Measurements from ENCODE around the gene FAM118B.

The FAM118B gene

DNA sequence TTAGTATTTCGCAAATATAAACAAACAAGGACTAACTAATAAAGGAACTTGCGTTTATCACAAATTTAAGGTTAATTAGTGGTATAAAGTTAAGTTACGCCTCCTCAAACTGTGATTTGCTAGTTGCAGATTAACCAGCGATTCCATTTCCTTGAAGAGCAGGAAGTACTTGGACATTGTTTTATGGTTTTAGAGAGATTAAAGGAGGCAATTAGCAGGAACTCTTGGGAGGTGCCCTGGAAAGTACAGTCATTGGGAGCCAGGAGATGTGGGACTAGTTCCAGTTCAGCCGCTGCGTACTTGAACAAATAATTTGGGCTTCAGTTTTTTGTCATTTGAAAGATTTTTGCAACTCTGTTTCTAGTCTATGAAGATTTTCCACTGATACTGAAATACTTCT is 3.3 kb downstream of the FAM118B start:
- Histone ChIP-seq H3K27ac (no peak overlapping the region), H3K79me2 (ENCODE audit: insufficient read depth, low read depth) (peaks cover 58% of the 10 kb centered on the region), H3K4me2 (no peak overlapping the region), H3K36me3 (ENCODE audit: insufficient read depth) (no peaks in the 10 kb centered on the region), H3K4me1 (ENCODE audit: low read depth, poor library complexity, severe bottlenecking) (peaks cover 76% of the 10 kb centered on the region), H3K27me3 (ENCODE audit: insufficient read depth, low read depth) (no peaks in the 10 kb centered on the region), H3K9ac (no peak overlapping the region), H3K4me3 (IDR thresholded peaks at IDR 0.05; ENCODE audit: insufficient read depth, low read depth, low read length) (no peak overlapping the region), H4K20me1 (ENCODE audit: insufficient read depth) (no peaks in the 10 kb centered on the region), H2AFZ (ENCODE audit: low read depth) (no peak overlapping the region)
- TF ChIP-seq, protein P1, sequence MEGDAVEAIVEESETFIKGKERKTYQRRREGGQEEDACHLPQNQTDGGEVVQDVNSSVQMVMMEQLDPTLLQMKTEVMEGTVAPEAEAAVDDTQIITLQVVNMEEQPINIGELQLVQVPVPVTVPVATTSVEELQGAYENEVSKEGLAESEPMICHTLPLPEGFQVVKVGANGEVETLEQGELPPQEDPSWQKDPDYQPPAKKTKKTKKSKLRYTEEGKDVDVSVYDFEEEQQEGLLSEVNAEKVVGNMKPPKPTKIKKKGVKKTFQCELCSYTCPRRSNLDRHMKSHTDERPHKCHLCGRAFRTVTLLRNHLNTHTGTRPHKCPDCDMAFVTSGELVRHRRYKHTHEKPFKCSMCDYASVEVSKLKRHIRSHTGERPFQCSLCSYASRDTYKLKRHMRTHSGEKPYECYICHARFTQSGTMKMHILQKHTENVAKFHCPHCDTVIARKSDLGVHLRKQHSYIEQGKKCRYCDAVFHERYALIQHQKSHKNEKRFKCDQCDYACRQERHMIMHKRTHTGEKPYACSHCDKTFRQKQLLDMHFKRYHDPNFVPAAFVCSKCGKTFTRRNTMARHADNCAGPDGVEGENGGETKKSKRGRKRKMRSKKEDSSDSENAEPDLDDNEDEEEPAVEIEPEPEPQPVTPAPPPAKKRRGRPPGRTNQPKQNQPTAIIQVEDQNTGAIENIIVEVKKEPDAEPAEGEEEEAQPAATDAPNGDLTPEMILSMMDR (conservative IDR thresholded peaks at IDR 0.05; ENCODE audit: low read depth, low read length), result no peak

DNA sequence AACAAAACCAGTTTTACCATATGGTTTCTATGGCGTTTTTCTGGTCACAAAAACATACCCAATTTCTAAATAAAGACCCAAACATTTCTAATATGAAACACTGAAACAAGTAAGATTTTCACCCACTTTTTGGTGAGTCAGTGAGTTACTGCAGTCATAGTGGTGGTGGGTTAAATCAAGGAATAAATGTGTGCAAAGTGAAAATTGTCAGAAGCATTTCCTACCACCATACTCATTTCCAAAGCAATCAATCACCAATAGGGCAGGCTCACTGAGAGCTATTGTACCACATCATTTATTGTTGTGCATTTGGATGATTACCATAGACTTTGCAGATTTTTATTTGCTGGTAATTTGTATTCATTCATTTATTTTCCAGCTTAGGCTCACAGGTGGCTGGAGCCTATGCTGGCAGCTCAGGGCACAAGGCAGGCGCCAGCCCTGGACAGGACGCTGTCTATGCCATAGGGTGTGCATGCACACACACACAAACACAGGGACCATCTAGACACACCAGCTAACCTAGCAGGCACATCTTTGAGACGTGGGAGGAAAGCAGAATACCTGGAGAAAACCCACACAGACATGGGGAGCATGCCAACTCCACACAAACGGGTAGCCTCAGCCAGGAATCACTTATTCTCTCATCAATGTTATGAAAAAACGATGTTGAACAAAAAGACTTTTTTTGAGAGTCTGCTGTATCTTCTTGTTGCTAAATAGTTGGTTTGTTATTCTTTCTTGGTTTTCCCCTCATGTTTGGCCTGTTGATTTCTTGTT is 5.1 kb downstream of the FAM118B start:
- no peak overlapping the region for H3K9ac ChIP-seq
- TF ChIP-seq, protein P1 (conservative IDR thresholded peaks at IDR 0.05; ENCODE audit: low read depth, low read length), result no peak
- H3K4me2 ChIP-seq, result peak overlapping the region; percentile 35
- no peak overlapping the region for H2AFZ ChIP-seq (ENCODE audit: low read depth)
- no peaks in the 10 kb centered on the region for H3K27me3 ChIP-seq (ENCODE audit: insufficient read depth, low read depth)
- peaks cover 70% of the 10 kb centered on the region; the same call in 1 of the 2 replicates for H3K79me2 ChIP-seq (ENCODE audit: insufficient read depth, low read depth)
- peaks cover 75% of the 10 kb centered on the region for H3K4me1 ChIP-seq (ENCODE audit: low read depth, poor library complexity, severe bottlenecking)
- H3K27ac ChIP-seq, result peak overlapping the region; percentile 59; the same call in 1 of the 2 replicates
- no peaks in the 10 kb centered on the region for H3K36me3 ChIP-seq (ENCODE audit: insufficient read depth)
- no peak overlapping the region for H3K4me3 ChIP-seq (IDR thresholded peaks at IDR 0.05; ENCODE audit: insufficient read depth, low read depth, low read length)
- no peaks in the 10 kb centered on the region for H4K20me1 ChIP-seq (ENCODE audit: insufficient read depth)

DNA sequence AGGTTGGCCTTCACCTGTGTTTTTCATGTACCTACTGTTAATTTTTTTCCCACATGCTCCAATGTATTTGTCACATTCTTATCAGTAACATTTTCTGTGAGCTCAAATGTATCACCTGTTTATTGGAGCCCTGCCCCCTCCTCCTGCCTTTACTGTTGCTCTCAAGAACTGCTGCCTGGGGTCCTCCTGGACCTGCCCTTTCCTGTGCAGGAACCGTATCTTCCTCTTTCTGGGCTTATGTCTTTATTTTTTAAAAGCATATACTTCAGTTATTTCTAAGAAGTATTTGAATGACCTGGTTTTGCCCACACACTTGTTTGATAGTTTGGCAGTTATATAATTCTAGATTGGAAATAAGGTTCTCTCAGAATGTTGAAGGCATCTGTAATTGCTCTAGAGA is 5.9 kb downstream of the FAM118B start:
- peak overlapping the region; percentile 35 for H3K4me2 ChIP-seq
- H3K27ac ChIP-seq, result no peak overlapping the region; the same call in 1 of the 2 replicates
- no peaks in the 10 kb centered on the region for H4K20me1 ChIP-seq (ENCODE audit: insufficient read depth)
- peaks cover 78% of the 10 kb centered on the region; the same call in 1 of the 2 replicates for H3K79me2 ChIP-seq (ENCODE audit: insufficient read depth, low read depth)
- TF ChIP-seq, protein P1 (conservative IDR thresholded peaks at IDR 0.05; ENCODE audit: low read depth, low read length), result no peak
- H3K9ac ChIP-seq, result no peak overlapping the region
- H3K27me3 ChIP-seq (ENCODE audit: insufficient read depth, low read depth), result no peaks in the 10 kb centered on the region
- no peak overlapping the region for H3K4me3 ChIP-seq (IDR thresholded peaks at IDR 0.05; ENCODE audit: insufficient read depth, low read depth, low read length)
- H3K36me3 ChIP-seq (ENCODE audit: insufficient read depth), result no peaks in the 10 kb centered on the region
- H3K4me1 ChIP-seq (ENCODE audit: low read depth, poor library complexity, severe bottlenecking), result peaks cover 75% of the 10 kb centered on the region
- no peak overlapping the region for H2AFZ ChIP-seq (ENCODE audit: low read depth)

DNA sequence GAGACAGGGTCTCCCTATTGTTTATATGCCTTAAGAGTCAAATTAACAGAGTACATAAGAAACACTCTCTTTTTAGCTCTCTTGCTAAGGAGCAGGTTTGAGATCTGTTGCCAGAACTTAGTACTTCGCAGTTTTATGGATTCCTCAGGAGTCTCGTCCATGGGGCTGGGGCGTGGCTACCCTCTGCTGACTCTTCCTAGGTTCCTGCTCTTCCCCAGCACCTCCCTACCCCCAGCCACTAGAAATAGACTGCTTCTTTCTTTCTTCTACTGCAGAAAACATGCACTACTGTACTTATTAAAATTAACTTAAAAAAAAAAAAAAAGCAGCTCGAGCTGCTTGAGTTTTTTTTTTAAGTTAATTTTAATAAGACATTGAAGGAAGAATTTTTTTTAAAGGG is 8.0 kb downstream of the FAM118B start:
- Histone ChIP-seq H3K27me3 (ENCODE audit: insufficient read depth, low read depth) (no peaks in the 10 kb centered on the region), H2AFZ (ENCODE audit: low read depth) (no peak overlapping the region), H3K4me2 (no peak overlapping the region), H3K79me2 (ENCODE audit: insufficient read depth, low read depth) (peaks cover 63% of the 10 kb centered on the region; the same call in 1 of the 2 replicates), H3K4me3 (IDR thresholded peaks at IDR 0.05; ENCODE audit: insufficient read depth, low read depth, low read length) (no peak overlapping the region), H3K27ac (no peak overlapping the region), H3K4me1 (ENCODE audit: low read depth, poor library complexity, severe bottlenecking) (peaks cover 60% of the 10 kb centered on the region), H4K20me1 (ENCODE audit: insufficient read depth) (no peaks in the 10 kb centered on the region), H3K36me3 (ENCODE audit: insufficient read depth) (no peaks in the 10 kb centered on the region), H3K9ac (no peak overlapping the region)
- TF ChIP-seq, protein P1 (conservative IDR thresholded peaks at IDR 0.05; ENCODE audit: low read depth, low read length), result no peak

All from KMS-11 (cell line).